IMR-90 (cell line): Measurements from ENCODE around the gene RGS4. TPM values are rescaled to one million over a fixed set of nuclear protein-coding genes. Genes with fewer than 3 reads are reported as not detected.

Experiments used
- ATAC-seq: fragments of 200-7000 bp; cut with Tn5 transposase; 2 replicates; pipeline ENCODE4 v1.9.1; 2020; ENCODE audit warnings: low read depth, mild to moderate bottlenecking, moderate library complexity
- BruUV-seq: library from RNA; stranded (reverse); fragments of 400-500 nt; replicated peaks from 2 replicates; lab custom pipeline; 2021; lab: Mats Ljungman, UMichigan
- CTCF ChIA-PET: fragments of 300-600 bp; formaldehyde crosslinking; extraction: SDS; loops from one replicate; lab custom pipeline; 2021; ENCODE audit warnings: antibody characterized with exemption; lab: Yijun Ruan, JAX
- POLR2A ChIA-PET: fragments of 300-600 bp; sonication (Branson Sonifier 250); formaldehyde crosslinking; loops from one replicate; lab custom pipeline; 2022; ENCODE audit warnings: antibody characterized with exemption; ENCODE audit not compliant: unreplicated experiment; lab: Charles Lee
- DNase-seq: peaks from one replicate; pipeline ENCODE4 v3.0.0; 2013
- H2AFZ ChIP-seq: replicated peaks from 2 replicates; pipeline ENCODE3; 2013; ENCODE audit warnings: low read length, mild to moderate bottlenecking; ENCODE audit not compliant: poor library complexity
- H2AK5ac ChIP-seq: 2 replicates; pipeline ENCODE4 v1.6.1; 2013; ENCODE audit warnings: low read depth, low read length, inconsistent platforms
- H2AK9ac ChIP-seq: replicated peaks from 2 replicates; pipeline ENCODE3; 2013; ENCODE audit warnings: mild to moderate bottlenecking, low read depth, low read length, moderate library complexity; ENCODE audit not compliant: poor library complexity
- H2BK120ac ChIP-seq: 2 replicates; pipeline ENCODE4 v1.6.1; 2013; ENCODE audit warnings: low read depth, low read length, inconsistent platforms
- H2BK15ac ChIP-seq: 3 replicates; pipeline ENCODE4 v1.6.1; 2013; ENCODE audit warnings: low read depth, low read length, inconsistent platforms
- H2BK20ac ChIP-seq: 2 replicates; pipeline ENCODE4 v1.6.1; 2013; ENCODE audit warnings: low read depth, mild to moderate bottlenecking, inconsistent platforms, low read length, moderate library complexity
- H2BK5ac ChIP-seq: 2 replicates; pipeline ENCODE4 v1.6.1; 2013; ENCODE audit warnings: mild to moderate bottlenecking, low read depth, low read length, inconsistent platforms; ENCODE audit not compliant: poor library complexity, severe bottlenecking
- H3K14ac ChIP-seq: replicated peaks from 2 replicates; pipeline ENCODE4 v1.6.1; 2013; ENCODE audit warnings: low read depth, low read length, inconsistent platforms
- H3K18ac ChIP-seq: 2 replicates; pipeline ENCODE4 v1.6.1; 2013; ENCODE audit warnings: low read depth, low read length, control low read depth
- H3K23ac ChIP-seq: 2 replicates; pipeline ENCODE4 v1.6.1; 2013; ENCODE audit warnings: low read depth, low read length, inconsistent platforms
- H3K27ac ChIP-seq: 2 replicates; pipeline ENCODE4 v1.5.1; 2013; ENCODE audit warnings: mild to moderate bottlenecking, control low read depth, low read length; ENCODE audit not compliant: insufficient read depth
- H3K27me3 ChIP-seq: 2 replicates; pipeline ENCODE4 v1.6.1; 2013; ENCODE audit warnings: low read length; ENCODE audit not compliant: control insufficient read depth, insufficient read depth
- H3K36me3 ChIP-seq: 2 replicates; pipeline ENCODE4 v1.6.1; 2013; ENCODE audit warnings: low read length, mixed read lengths; ENCODE audit not compliant: control insufficient read depth, insufficient read depth
- H3K4ac ChIP-seq: 2 replicates; pipeline ENCODE4 v1.6.1; 2013; ENCODE audit warnings: low read depth, low read length, inconsistent platforms
- H3K4me1 ChIP-seq: 2 replicates; pipeline ENCODE4 v1.6.1; 2013; ENCODE audit warnings: low read length, mixed read lengths; ENCODE audit not compliant: control insufficient read depth, insufficient read depth
- H3K4me2 ChIP-seq: 2 replicates; pipeline ENCODE4 v1.6.1; 2013; ENCODE audit warnings: low read depth, mild to moderate bottlenecking, control low read depth, low read length, moderate library complexity
- H3K4me3 ChIP-seq: 2 replicates; pipeline ENCODE4 v1.5.1; 2013; ENCODE audit warnings: low read depth, mild to moderate bottlenecking, control low read depth, low read length, moderate library complexity; ENCODE audit not compliant: insufficient read depth
- H3K56ac ChIP-seq: 2 replicates; pipeline ENCODE4 v1.6.1; 2013; ENCODE audit warnings: low read length, inconsistent platforms; ENCODE audit not compliant: insufficient read depth; ENCODE audit errors: extremely low read depth
- H3K79me1 ChIP-seq, 2 experiments: 2 replicates each; pipeline ENCODE4 v1.6.1; 2013; ENCODE audit warnings: low read length in 2 of 2, inconsistent platforms in 1 of 2, low read depth in 1 of 2
- H3K9ac ChIP-seq: 2 replicates; pipeline ENCODE4 v1.6.1; 2013; ENCODE audit warnings: low read depth, low read length, control low read depth
- H3K9me1 ChIP-seq: 2 replicates; pipeline ENCODE4 v1.6.1; 2013; ENCODE audit warnings: low read length, inconsistent platforms; ENCODE audit not compliant: insufficient read depth
- H3K9me3 ChIP-seq: 2 replicates; pipeline ENCODE4 v1.6.1; 2013; ENCODE audit warnings: low read length; ENCODE audit not compliant: control insufficient read depth, insufficient read depth
- H4K20me1 ChIP-seq: 2 replicates; pipeline ENCODE4 v1.6.1; 2013; ENCODE audit warnings: low read length, inconsistent platforms; ENCODE audit not compliant: insufficient read depth
- H4K5ac ChIP-seq: 2 replicates; pipeline ENCODE4 v1.6.1; 2013; ENCODE audit warnings: mild to moderate bottlenecking, low read depth, low read length, control low read depth
- H4K8ac ChIP-seq, 2 experiments: 2 replicates each; pipeline ENCODE4 v1.6.1; 2013; ENCODE audit warnings: low read depth in 2 of 2, low read length in 2 of 2, control low read depth in 1 of 2, inconsistent platforms in 1 of 2
- H4K91ac ChIP-seq: 2 replicates; pipeline ENCODE4 v1.6.1; 2013; ENCODE audit warnings: low read depth, low read length, inconsistent platforms; ENCODE audit not compliant: insufficient read depth
- BHLHE40 ChIP-seq: fragments of 150-350 bp; IDR thresholded peaks from 2 replicates; pipeline ENCODE4 v1.6.1; 2016; ENCODE audit warnings: mild to moderate bottlenecking, low read depth, low read length
- CEBPB ChIP-seq: IDR thresholded peaks from 2 replicates; pipeline ENCODE4 v1.6.1; 2012; ENCODE audit warnings: low read depth, low read length, improper control_type of control experiment
- CHD1 ChIP-seq: IDR thresholded peaks from 2 replicates; pipeline ENCODE4 v1.6.1; 2012; ENCODE audit warnings: low read depth, low read length, improper control_type of control experiment
- MAFK ChIP-seq: IDR thresholded peaks from 2 replicates; pipeline ENCODE4 v1.6.1; 2012; ENCODE audit warnings: low read depth, low read length, improper control_type of control experiment
- MXI1 ChIP-seq: IDR thresholded peaks from 2 replicates; pipeline ENCODE4 v1.6.1; 2012; ENCODE audit warnings: low read depth, mild to moderate bottlenecking, low read length, moderate library complexity, borderline replicate concordance
- POLR2A ChIP-seq: IDR thresholded peaks from 2 replicates; pipeline ENCODE4 v1.6.1; 2012; ENCODE audit warnings: mild to moderate bottlenecking, low read depth, low read length
- RAD21 ChIP-seq: IDR thresholded peaks from 2 replicates; pipeline ENCODE4 v1.6.1; 2012; ENCODE audit warnings: low read length, improper control_type of control experiment
- RCOR1 ChIP-seq: IDR thresholded peaks from 2 replicates; pipeline ENCODE4 v1.6.1; 2012; ENCODE audit warnings: mild to moderate bottlenecking, low read length, improper control_type of control experiment; ENCODE audit not compliant: insufficient replicate concordance
- RFX5 ChIP-seq: IDR thresholded peaks from 2 replicates; pipeline ENCODE4 v1.8.0; 2012; ENCODE audit warnings: low read depth, mild to moderate bottlenecking, low read length, moderate library complexity
- SMC3 ChIP-seq: fragments of 150-350 bp; IDR thresholded peaks from 2 replicates; pipeline ENCODE4 v1.6.1; 2016; ENCODE audit warnings: low read depth, mild to moderate bottlenecking, antibody characterized with exemption, low read length, moderate library complexity
- WGBS, 2 experiments: methylation state at CpG; one replicate each; pipeline versions ENCODE4 v1.1.5 to v1.1.7; 2013; ENCODE audit warnings: missing lambda C conversion rate in 2 of 2; ENCODE audit not compliant: insufficient read length in 1 of 2; ENCODE audit errors: extremely low coverage in 2 of 2; 5-methylcytosine and 5-hydroxymethylcytosine counted together
- dilution Hi-C: fragments of 300-500 bp; cut with HindIII; formaldehyde crosslinking; loops from one replicate; pipeline ENCODE4 v1.14.3; 2018; ENCODE audit warnings: low sequenced_read_pairs; ENCODE audit not compliant: unreplicated experiment
- in situ Hi-C: fragments of 300-500 bp; cut with MboI; formaldehyde crosslinking; loops from 3 replicates; pipeline ENCODE4 v1.14.3; 2019; ENCODE audit warnings: low sequenced_read_pairs, inconsistent platforms, mixed read lengths
- intact Hi-C: fragments of 100-400 bp; cut with micrococcal nuclease; formaldehyde crosslinking; loops from 2 replicates; pipeline ENCODE4 v1.10.0; 2022
- polyA plus RNA-seq, 3 experiments: library from polyadenylated mRNA; depleted of rRNA; stranded (reverse); fragments of >200 nt; gene quantifications; 2 replicates each; pipeline ENCODE4 v1.2.3, GENCODE V29; 2012; ENCODE audit warnings: low replicate concordance in 1 of 3
- total RNA-seq: library from RNA; depleted of rRNA; stranded (reverse); fragments of >200 nt; gene quantifications from 2 replicates; pipeline ENCODE4 v1.2.3, GENCODE V29; 2012

Gene RGS4
- total and polyA plus RNA-seq, 2 of the 4 experiments (the other 2 are of a cell fraction): 202 to 538 TPM

- H3K23ac ChIP-seq: no peak overlapping the region
- H3K9ac ChIP-seq: no peak overlapping the region
- H2BK15ac ChIP-seq: no peak overlapping the region
- dilution Hi-C loops: no loop called here
- intact Hi-C loops: no loop called here
- no peak overlapping the region for H3K4me2 ChIP-seq
- ATAC-seq (no peak), DNase-seq (no peak)
- no peak overlapping the region for H3K56ac ChIP-seq
- no peak overlapping the region for H3K18ac ChIP-seq
- H2BK120ac ChIP-seq: no peak overlapping the region
- no CpG with 5 or more reads among the region's 4 CpGs for WGBS, 2 experiments
- H3K36me3 ChIP-seq: no peaks in the 10 kb centered on the region
- no peaks in the 10 kb centered on the region for H3K27me3 ChIP-seq
- H3K4me3 ChIP-seq: no peak overlapping the region
- no peak overlapping the region for H4K8ac ChIP-seq
- H3K4me1 ChIP-seq: peaks cover 1% of the 10 kb centered on the region; the same call in 1 of the 2 replicates
- BruUV-seq: no TSS peak
- no peak overlapping the region for H3K4ac ChIP-seq
- no peak overlapping the region for H2BK20ac ChIP-seq
- POLR2A ChIA-PET: no interaction called here
- no peaks in the 10 kb centered on the region for H3K9me3 ChIP-seq
- H3K27ac ChIP-seq: no peak overlapping the region
- H3K79me1 ChIP-seq: no peaks in the 10 kb centered on the region
- no peak overlapping the region for H3K14ac ChIP-seq
- H2AFZ ChIP-seq: peak overlapping the region; percentile 51
- H2BK5ac ChIP-seq: no peak overlapping the region
- CTCF ChIA-PET: no interaction called here
- H4K91ac ChIP-seq: no peak overlapping the region
- in situ Hi-C loops: no loop called here
- H2AK5ac ChIP-seq: peak overlapping the region; percentile 59; the same call in 1 of the 2 replicates
- no peaks in the 10 kb centered on the region for H3K9me1 ChIP-seq
- H4K5ac ChIP-seq: no peak overlapping the region
- H4K20me1 ChIP-seq: no peaks in the 10 kb centered on the region
- H2AK9ac ChIP-seq: no peak overlapping the region
- TF ChIP-seq RFX5 (no peak), MXI1 (no peak), CHD1 (no peak), CEBPB (no peak), MAFK (no peak), RCOR1 (no peak), SMC3 (no peak), RAD21 (no peak), BHLHE40 (no peak), POLR2A (no peak)
Measured at GRCh38 chr1:163093169-163093568, 24.0 kb downstream of the RGS4 start.
